K562 (cell line): ENCODE measurements around the gene NPB.

Experiments used
- CEBPG ChIP-seq, 3 experiments: fragments of 200-800 bp in 1 of 3; sonication (Bioruptor generic) in 1 of 3; sonication (generic) in 1 of 3; formaldehyde crosslinking in 1 of 3; IDR thresholded peaks in 2 of 3; conservative IDR thresholded peaks in 1 of 3; 2 replicates each; pipeline versions ENCODE4 v1.6.1 to v1.8.0; 2016 to 2022; ENCODE audit warnings: missing compliant biosample characterization in 2 of 3, missing genetic modification characterization in 2 of 3, mild to moderate bottlenecking in 1 of 3, missing genetic modification reagents in 1 of 3
- CTCF ChIP-seq, 3 experiments: IDR thresholded peaks in 2 of 3; conservative IDR thresholded peaks in 1 of 3; 2 replicates each; pipeline ENCODE4 v1.5.1; 2011 to 2012; ENCODE audit warnings: low read length in 3 of 3, mild to moderate bottlenecking in 3 of 3, control low read depth in 2 of 3, improper control_type of control experiment in 1 of 3, inconsistent platforms in 1 of 3, low read depth in 1 of 3, mixed read lengths in 1 of 3, moderate library complexity in 1 of 3; ENCODE audit not compliant: insufficient read depth in 2 of 3
- ELF1 ChIP-seq: fragments of 200-800 bp; sonication (Bioruptor generic); IDR thresholded peaks from 2 replicates; pipeline ENCODE4 v1.6.1; 2016; ENCODE audit warnings: missing genetic modification characterization, missing compliant biosample characterization
- ETV6 ChIP-seq, 3 experiments: fragments of 150-350 bp in 1 of 3; sonication (generic) in 1 of 3; formaldehyde crosslinking in 1 of 3; IDR thresholded peaks; 2 replicates each; pipeline versions ENCODE4 v1.6.1 to v1.8.0; 2014 to 2022; ENCODE audit warnings: borderline replicate concordance in 2 of 3, low read depth in 2 of 3, antibody characterized with exemption in 1 of 3, low read length in 1 of 3, mild to moderate bottlenecking in 1 of 3, missing genetic modification reagents in 1 of 3
- FOXK1 ChIP-seq: sonication (generic); formaldehyde crosslinking; IDR thresholded peaks from 2 replicates; pipeline ENCODE4 v1.8.0; 2022; ENCODE audit warnings: missing genetic modification reagents, mild to moderate bottlenecking, borderline replicate concordance
- FOXP1 ChIP-seq: sonication (generic); formaldehyde crosslinking; IDR thresholded peaks from 2 replicates; pipeline ENCODE4 v1.8.0; 2022; ENCODE audit warnings: mild to moderate bottlenecking, missing genetic modification reagents
- HMGN3 ChIP-seq: IDR thresholded peaks from 2 replicates; pipeline ENCODE4 v1.6.1; 2011; ENCODE audit warnings: borderline replicate concordance, low read depth, mild to moderate bottlenecking, mixed read lengths, low read length; ENCODE audit not compliant: insufficient read length; ENCODE audit errors: extremely low read depth
- HMGXB4 ChIP-seq: sonication (generic); formaldehyde crosslinking; IDR thresholded peaks from 2 replicates; pipeline ENCODE4 v1.8.1; 2023; ENCODE audit warnings: mild to moderate bottlenecking, missing genetic modification reagents
- JUND ChIP-seq, 2 experiments: IDR thresholded peaks; 2 replicates in 1 of 2; 3 replicates in 1 of 2; pipeline ENCODE4 v1.6.1; 2011; ENCODE audit warnings: borderline replicate concordance in 2 of 2, low read depth in 2 of 2, low read length in 2 of 2, improper control_type of control experiment in 1 of 2, missing biosample characterization in 1 of 2, missing genetic modification characterization in 1 of 2, missing genetic modification reagents in 1 of 2
- KDM5B ChIP-seq: fragments of 200-600 bp; sonication (generic); IDR thresholded peaks from 2 replicates; pipeline ENCODE4 v1.6.1; 2012; ENCODE audit warnings: low read depth, mild to moderate bottlenecking, moderate library complexity, low read length, control low read depth, inconsistent platforms; ENCODE audit not compliant: insufficient replicate concordance
- PHF8 ChIP-seq: fragments of 200-600 bp; sonication (generic); IDR thresholded peaks from 2 replicates; pipeline ENCODE4 v1.6.1; 2012; ENCODE audit warnings: mixed run types, mild to moderate bottlenecking, inconsistent platforms, low read length, moderate library complexity, borderline replicate concordance
- ZNF780A ChIP-seq: fragments of 250-450 bp; sonication (Bioruptor Pico); IDR thresholded peaks from 2 replicates; pipeline ENCODE4 v1.5.0; 2021; ENCODE audit warnings: mild to moderate bottlenecking
- TF ChIP-seq, protein P1 (sequence below): fragments of 450-650 bp; IDR thresholded peaks from 2 replicates; pipeline ENCODE4 v1.6.1; 2016

GRCh38 chr17:81931557-81932332, 29.7 kb downstream of the NPB start:
- TF ChIP-seq ELF1 (tag) (no peak), ETV6 (IDR thresholded peaks at IDR 0.05; ENCODE audit: borderline replicate concordance in 1 of 2, low read depth in 2 of 2, low read length in 1 of 2) (no peak), ETV6 (CRISPR knock-in tag; IDR thresholded peaks at IDR 0.05; ENCODE audit: borderline replicate concordance) (no peak), JUND (IDR thresholded peaks at IDR 0.05; ENCODE audit: borderline replicate concordance, low read depth, low read length) (no peak), JUND (tag; IDR thresholded peaks at IDR 0.05; ENCODE audit: borderline replicate concordance, low read depth, low read length) (no peak), PHF8 (no peak), FOXP1 (CRISPR knock-in tag) (no peak), FOXK1 (CRISPR knock-in tag) (no peak), KDM5B (peak; percentile 28), HMGN3 (peak; percentile 38), HMGXB4 (CRISPR knock-in tag) (no peak), CEBPG (CRISPR knock-in tag; IDR thresholded peaks at IDR 0.05) (no peak), CEBPG (tag; conservative IDR thresholded peaks at IDR 0.05 in 1 of 2, IDR thresholded peaks at IDR 0.05 in 1 of 2) (no peak), ZNF780A (CRISPR knock-in tag) (no peak), CTCF (IDR thresholded peaks at IDR 0.05 in 2 of 3, conservative IDR thresholded peaks at IDR 0.05 in 1 of 3; ENCODE audit: insufficient read depth in 2 of 3, low read depth in 1 of 3, low read length in 3 of 3) (no peak)
- TF ChIP-seq, protein P1, sequence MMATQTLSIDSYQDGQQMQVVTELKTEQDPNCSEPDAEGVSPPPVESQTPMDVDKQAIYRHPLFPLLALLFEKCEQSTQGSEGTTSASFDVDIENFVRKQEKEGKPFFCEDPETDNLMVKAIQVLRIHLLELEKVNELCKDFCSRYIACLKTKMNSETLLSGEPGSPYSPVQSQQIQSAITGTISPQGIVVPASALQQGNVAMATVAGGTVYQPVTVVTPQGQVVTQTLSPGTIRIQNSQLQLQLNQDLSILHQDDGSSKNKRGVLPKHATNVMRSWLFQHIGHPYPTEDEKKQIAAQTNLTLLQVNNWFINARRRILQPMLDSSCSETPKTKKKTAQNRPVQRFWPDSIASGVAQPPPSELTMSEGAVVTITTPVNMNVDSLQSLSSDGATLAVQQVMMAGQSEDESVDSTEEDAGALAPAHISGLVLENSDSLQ, result no peak
